Measurements from ENCODE around the gene NSMF. TPM values are rescaled to one million over a fixed set of nuclear protein-coding genes. Genes with fewer than 3 reads are reported as not detected.

The NSMF gene
- total and polyA plus RNA-seq, 2 donors (not counting 1 experiment from before 2014, with no cell fraction given) = 28.7 to 59.4 TPM

DNA sequence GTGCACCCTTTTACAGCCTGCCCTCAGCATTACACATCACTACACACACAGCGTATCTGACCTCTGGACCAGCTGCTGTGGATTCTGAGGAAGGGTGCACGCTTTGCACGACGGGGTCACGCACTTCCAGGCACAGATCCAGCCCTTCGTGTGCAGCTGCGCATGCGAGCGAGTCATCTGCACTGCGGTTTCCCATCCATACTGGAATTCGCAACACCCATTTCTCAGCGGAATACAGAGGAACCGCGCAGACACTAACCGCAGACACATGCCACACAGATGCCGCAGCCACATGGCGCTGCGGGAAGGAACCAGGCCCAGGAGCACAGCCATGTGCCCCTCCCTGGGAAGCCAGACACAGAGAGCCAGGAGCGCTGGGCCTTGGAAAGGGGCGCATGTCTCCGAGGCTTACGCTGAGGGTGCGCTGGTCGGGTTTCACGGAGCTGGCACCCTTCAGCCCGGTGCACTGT is 47.6 kb upstream of the NSMF start:
- Histone ChIP-seq H3K4me3 (ENCODE audit: control extremely low read depth in 1 of 5, extremely low read depth in 1 of 5, insufficient read depth in 1 of 5, low read depth in 2 of 5, low read length in 4 of 5) (no peak overlapping the region), H3K4me2 (replicated peaks; ENCODE audit: low read depth, low read length, poor library complexity, severe bottlenecking) (no peak overlapping the region), H3K9me3 (ENCODE audit: control extremely low read depth in 1 of 3, control insufficient read depth in 2 of 3, insufficient read depth in 1 of 3, low read length in 2 of 3) (peaks cover 0 to 38% (median 0%) of the 10 kb centered on the region in 3 donors), H3K9ac (ENCODE audit: low read length) (no peak overlapping the region), H3K4me1 (ENCODE audit: control insufficient read depth in 2 of 2, insufficient read depth in 2 of 2, low read length in 2 of 2) (no peaks in the 10 kb centered on the region), H4K20me1 (ENCODE audit: control insufficient read depth, insufficient read depth, low read length, poor library complexity, severe bottlenecking) (no peaks in the 10 kb centered on the region), H3K27me3 (replicated peaks in 1 of 4; ENCODE audit: control extremely low read depth in 1 of 4, control insufficient read depth in 3 of 4, insufficient read depth in 4 of 4, low read length in 3 of 4) (no peaks in the 10 kb centered on the region), H3K79me2 (ENCODE audit: control insufficient read depth, insufficient read depth, low read length) (no peaks in the 10 kb centered on the region), H3K36me3 (replicated peaks in 1 of 2; ENCODE audit: control extremely low read depth in 1 of 2, control insufficient read depth in 1 of 2, extremely low read depth in 1 of 2, insufficient read depth in 2 of 2, low read length in 1 of 2) (no peaks in the 10 kb centered on the region), H3K27ac (ENCODE audit: low read length in 2 of 2) (no peak overlapping the region), H2AFZ (ENCODE audit: insufficient read depth, low read depth, low read length, poor library complexity, severe bottlenecking) (no peak overlapping the region)
- DNase-seq (no peak), ATAC-seq (ENCODE audit: low read depth) (no peak)
- WGBS (ENCODE audit: insufficient coverage) = 97% methylated on average over 26 of the region's 26 CpGs
- Mint-ChIP-seq H3K27me3 (no peaks in the 10 kb centered on the region), H3K27ac (no peak overlapping the region), H3K4me1 (no peaks in the 10 kb centered on the region), H3K4me3 (no peak overlapping the region), H3K9me3 (ENCODE audit: insufficient read depth) (no peaks in the 10 kb centered on the region)
- intact Hi-C loops (cut with micrococcal nuclease) = no loop called here
- ChIA-PET POLR2A (no interaction called here), CTCF (no interaction called here)
- TF ChIP-seq EZH2 (IDR thresholded peaks at IDR 0.05; ENCODE audit: borderline replicate concordance, insufficient read depth, low read depth, low read length, poor library complexity, severe bottlenecking) = no peak
- TF ChIP-seq, protein P1, sequence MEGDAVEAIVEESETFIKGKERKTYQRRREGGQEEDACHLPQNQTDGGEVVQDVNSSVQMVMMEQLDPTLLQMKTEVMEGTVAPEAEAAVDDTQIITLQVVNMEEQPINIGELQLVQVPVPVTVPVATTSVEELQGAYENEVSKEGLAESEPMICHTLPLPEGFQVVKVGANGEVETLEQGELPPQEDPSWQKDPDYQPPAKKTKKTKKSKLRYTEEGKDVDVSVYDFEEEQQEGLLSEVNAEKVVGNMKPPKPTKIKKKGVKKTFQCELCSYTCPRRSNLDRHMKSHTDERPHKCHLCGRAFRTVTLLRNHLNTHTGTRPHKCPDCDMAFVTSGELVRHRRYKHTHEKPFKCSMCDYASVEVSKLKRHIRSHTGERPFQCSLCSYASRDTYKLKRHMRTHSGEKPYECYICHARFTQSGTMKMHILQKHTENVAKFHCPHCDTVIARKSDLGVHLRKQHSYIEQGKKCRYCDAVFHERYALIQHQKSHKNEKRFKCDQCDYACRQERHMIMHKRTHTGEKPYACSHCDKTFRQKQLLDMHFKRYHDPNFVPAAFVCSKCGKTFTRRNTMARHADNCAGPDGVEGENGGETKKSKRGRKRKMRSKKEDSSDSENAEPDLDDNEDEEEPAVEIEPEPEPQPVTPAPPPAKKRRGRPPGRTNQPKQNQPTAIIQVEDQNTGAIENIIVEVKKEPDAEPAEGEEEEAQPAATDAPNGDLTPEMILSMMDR (IDR thresholded peaks at IDR 0.05) = no peak

DNA sequence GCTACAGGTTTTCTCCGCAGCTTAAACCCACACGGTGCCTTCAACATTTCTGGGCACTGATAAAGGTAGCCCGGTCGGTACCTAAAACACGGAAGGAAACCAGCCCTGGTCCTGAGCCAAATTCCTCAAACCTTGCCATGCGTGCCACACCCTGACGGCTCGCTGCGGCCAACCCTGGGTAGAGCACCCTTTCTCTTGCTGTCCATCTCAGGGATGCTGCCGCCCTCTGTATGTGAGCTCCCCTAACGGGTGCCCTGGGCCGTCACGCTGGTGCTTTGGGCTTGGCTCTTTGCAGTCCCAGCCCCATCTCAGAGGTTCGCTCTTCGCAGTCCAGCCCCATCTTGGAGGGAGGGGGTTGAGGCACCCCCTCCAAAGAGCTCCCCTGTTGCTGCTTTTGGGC is 47.1 kb upstream of the NSMF start:
- Histone ChIP-seq H3K9me3 (ENCODE audit: control extremely low read depth in 1 of 3, control insufficient read depth in 2 of 3, insufficient read depth in 1 of 3, low read length in 2 of 3) (peaks cover 0 to 40% (median 0%) of the 10 kb centered on the region in 3 donors), H3K36me3 (replicated peaks in 1 of 2; ENCODE audit: control extremely low read depth in 1 of 2, control insufficient read depth in 1 of 2, extremely low read depth in 1 of 2, insufficient read depth in 2 of 2, low read length in 1 of 2) (no peaks in the 10 kb centered on the region), H3K9ac (ENCODE audit: low read length) (no peak overlapping the region), H3K4me3 (ENCODE audit: control extremely low read depth in 1 of 5, extremely low read depth in 1 of 5, insufficient read depth in 1 of 5, low read depth in 2 of 5, low read length in 4 of 5) (no peak overlapping the region), H3K27ac (ENCODE audit: low read length in 2 of 2) (no peak overlapping the region), H3K79me2 (ENCODE audit: control insufficient read depth, insufficient read depth, low read length) (no peaks in the 10 kb centered on the region), H3K4me1 (ENCODE audit: control insufficient read depth in 2 of 2, insufficient read depth in 2 of 2, low read length in 2 of 2) (no peaks in the 10 kb centered on the region), H3K27me3 (replicated peaks in 1 of 4; ENCODE audit: control extremely low read depth in 1 of 4, control insufficient read depth in 3 of 4, insufficient read depth in 4 of 4, low read length in 3 of 4) (no peaks in the 10 kb centered on the region), H4K20me1 (ENCODE audit: control insufficient read depth, insufficient read depth, low read length, poor library complexity, severe bottlenecking) (no peaks in the 10 kb centered on the region), H2AFZ (ENCODE audit: insufficient read depth, low read depth, low read length, poor library complexity, severe bottlenecking) (no peak overlapping the region), H3K4me2 (replicated peaks; ENCODE audit: low read depth, low read length, poor library complexity, severe bottlenecking) (no peak overlapping the region)
- DNase-seq (no peak), ATAC-seq (ENCODE audit: low read depth) (no peak)
- Mint-ChIP-seq H3K4me3 (no peak overlapping the region), H3K9me3 (ENCODE audit: insufficient read depth) (no peaks in the 10 kb centered on the region), H3K27ac (no peak overlapping the region), H3K27me3 (no peaks in the 10 kb centered on the region), H3K4me1 (no peaks in the 10 kb centered on the region)
- TF ChIP-seq EZH2 (IDR thresholded peaks at IDR 0.05; ENCODE audit: borderline replicate concordance, insufficient read depth, low read depth, low read length, poor library complexity, severe bottlenecking) = no peak
- TF ChIP-seq, protein P1 (IDR thresholded peaks at IDR 0.05) = no peak
- ChIA-PET POLR2A (no interaction called here), CTCF (no interaction called here)
- WGBS (ENCODE audit: insufficient coverage) = 90% methylated on average over 11 of the region's 15 CpGs
- intact Hi-C loops (cut with micrococcal nuclease) = no loop called here

All from B cell (primary cell).